Astrocyte of the cerebellum (primary cell): ENCODE data around the gene MAEA.
"Not testable (repeated sequence)": the region's sequence is repeated elsewhere in the genome, so short reads cannot be mapped to it uniquely, and the experiment has no call there.

Source experiments
- DNase-seq: peaks from one replicate; pipeline ENCODE4 v3.0.0-alpha.2; 2011; ENCODE audit warnings: low read depth
- H3K4me3 ChIP-seq: 2 replicates; pipeline ENCODE4 v1.5.1; 2011; ENCODE audit warnings: mild to moderate bottlenecking, low read depth, low read length, moderate library complexity
- CTCF ChIP-seq: IDR thresholded peaks from 2 replicates; pipeline ENCODE4 v1.5.1; 2012; ENCODE audit warnings: low read length, low read depth, moderate library complexity, mild to moderate bottlenecking; ENCODE audit errors: missing control alignments
- in situ Hi-C: cut with HindIII; loops from 2 replicates; pipeline ENCODE4 v1.10.0; 2017; ENCODE audit warnings: low sequenced_read_pairs

Gene MAEA

GRCh38 chr4:1331591-1332353, 42.1 kb downstream of the MAEA start:
- DNase-seq = no peak
- TF ChIP-seq CTCF = no peak
- in situ Hi-C loops = no loop called here
- no peak overlapping the region for H3K4me3 ChIP-seq

- H3K4me3 ChIP-seq = no peak overlapping the region
- in situ Hi-C loops = no loop called here
- TF ChIP-seq CTCF = no peak
- DNase-seq = no peak
These were observed 43.0 kb downstream of the MAEA start for GRCh38 chr4:1332686-1333085.

GRCh38 chr4:1333256-1333655, 43.6 kb downstream of the MAEA start:
- in situ Hi-C loops = no loop called here
- no peak overlapping the region for H3K4me3 ChIP-seq
- no peak for TF ChIP-seq CTCF
- DNase-seq = no peak

GRCh38 chr4:1333851-1334578, 44.3 kb downstream of the MAEA start:
- in situ Hi-C loops, H3K4me3 ChIP-seq, DNase-seq: not testable (repeated sequence)

- in situ Hi-C loops = no loop called here
- TF ChIP-seq CTCF = no peak
- DNase-seq = no peak
- no peak overlapping the region for H3K4me3 ChIP-seq
These were observed 44.8 kb downstream of the MAEA start for GRCh38 chr4:1334579-1334895.

- in situ Hi-C loops, DNase-seq, H3K4me3 ChIP-seq: not testable (repeated sequence)
These were observed 45.6 kb downstream of the MAEA start for GRCh38 chr4:1335193-1335883.

- in situ Hi-C loops = no loop called here
- no peak for DNase-seq
- TF ChIP-seq CTCF = no peak
- no peak overlapping the region for H3K4me3 ChIP-seq
These were observed 46.4 kb downstream of the MAEA start for GRCh38 chr4:1336088-1336491.
